Keratinocyte (primary cell): ENCODE measurements around the gene TENM3.

Source experiments
- CTCF ChIP-seq, 3 experiments: IDR thresholded peaks in 1 of 3; conservative IDR thresholded peaks in 1 of 3; optimal IDR thresholded peaks in 1 of 3; 2 replicates in 2 of 3; 3 replicates in 1 of 3; pipeline versions ENCODE3 to v1.5.1; 2011; ENCODE audit warnings: low read length in 3 of 3, mild to moderate bottlenecking in 3 of 3, moderate library complexity in 2 of 3, control low read depth in 1 of 3, inconsistent platforms in 1 of 3; ENCODE audit not compliant: insufficient read depth in 2 of 3; ENCODE audit errors: extremely low read depth in 1 of 3
- EZH2 ChIP-seq: IDR thresholded peaks from one replicate; pipeline ENCODE4 v1.6.1; 2012; ENCODE audit warnings: inconsistent platforms, mild to moderate bottlenecking, low read length, moderate library complexity

- no peak for TF ChIP-seq CTCF (optimal IDR thresholded peaks at IDR 0.05 in 1 of 3, IDR thresholded peaks at IDR 0.05 in 1 of 3, conservative IDR thresholded peaks at IDR 0.05 in 1 of 3; ENCODE audit: extremely low read depth in 1 of 3, insufficient read depth in 2 of 3, low read length in 3 of 3)
- no peak for TF ChIP-seq EZH2
Measured at GRCh38 chr4:182562350-182562749, 319.1 kb downstream of the TENM3 start.
